Gastrocnemius medialis (tissue), 4 donors: ENCODE results near the gene SYT17.

ENCODE experiments used
- POLR2A ChIP-seq, 2 donors: fragments of 450-650 bp; IDR thresholded peaks; one replicate each; pipeline ENCODE4 v1.6.1; 2017; ENCODE audit warnings: antibody characterized with exemption in 2 of 2, mild to moderate bottlenecking in 2 of 2, moderate library complexity in 2 of 2
- TF ChIP-seq, protein P1 (sequence below), 5 experiments: fragments of 450-650 bp in 3 of 5; fragments of 200-600 bp in 2 of 5; sonication (generic) in 2 of 5; IDR thresholded peaks in 4 of 5; conservative IDR thresholded peaks in 1 of 5; 1 replicate in 4 of 5; 2 replicates in 1 of 5; pipeline ENCODE4 v1.5.1; 2016 to 2019; ENCODE audit warnings: antibody characterized with exemption in 5 of 5, mild to moderate bottlenecking in 3 of 5, moderate library complexity in 3 of 5

DNA sequence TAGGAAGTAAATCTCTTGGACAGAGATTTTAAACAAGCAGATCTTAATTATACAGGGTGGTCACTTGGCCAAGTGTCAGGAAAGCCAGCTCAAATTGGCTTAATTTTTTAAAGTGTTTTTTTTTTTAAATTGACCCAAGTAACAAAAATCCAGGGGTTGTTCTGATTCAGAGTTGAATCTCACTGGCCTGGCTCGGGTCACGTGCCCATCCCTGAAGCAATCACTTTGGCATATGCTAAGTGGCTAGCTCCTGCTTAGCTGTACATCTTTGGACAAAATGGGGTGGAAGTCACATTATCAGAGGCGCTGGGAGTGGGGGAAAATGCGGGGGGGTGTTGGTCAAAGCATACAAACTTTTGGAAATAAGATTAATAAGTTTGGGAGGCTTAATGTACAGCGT, 141.1 kb downstream of the SYT17 start:
- TF ChIP-seq, protein P1, sequence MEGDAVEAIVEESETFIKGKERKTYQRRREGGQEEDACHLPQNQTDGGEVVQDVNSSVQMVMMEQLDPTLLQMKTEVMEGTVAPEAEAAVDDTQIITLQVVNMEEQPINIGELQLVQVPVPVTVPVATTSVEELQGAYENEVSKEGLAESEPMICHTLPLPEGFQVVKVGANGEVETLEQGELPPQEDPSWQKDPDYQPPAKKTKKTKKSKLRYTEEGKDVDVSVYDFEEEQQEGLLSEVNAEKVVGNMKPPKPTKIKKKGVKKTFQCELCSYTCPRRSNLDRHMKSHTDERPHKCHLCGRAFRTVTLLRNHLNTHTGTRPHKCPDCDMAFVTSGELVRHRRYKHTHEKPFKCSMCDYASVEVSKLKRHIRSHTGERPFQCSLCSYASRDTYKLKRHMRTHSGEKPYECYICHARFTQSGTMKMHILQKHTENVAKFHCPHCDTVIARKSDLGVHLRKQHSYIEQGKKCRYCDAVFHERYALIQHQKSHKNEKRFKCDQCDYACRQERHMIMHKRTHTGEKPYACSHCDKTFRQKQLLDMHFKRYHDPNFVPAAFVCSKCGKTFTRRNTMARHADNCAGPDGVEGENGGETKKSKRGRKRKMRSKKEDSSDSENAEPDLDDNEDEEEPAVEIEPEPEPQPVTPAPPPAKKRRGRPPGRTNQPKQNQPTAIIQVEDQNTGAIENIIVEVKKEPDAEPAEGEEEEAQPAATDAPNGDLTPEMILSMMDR (IDR thresholded peaks at IDR 0.05 in 4 of 5, conservative IDR thresholded peaks at IDR 0.05 in 1 of 5), result no peak
- TF ChIP-seq POLR2A (IDR thresholded peaks at IDR 0.05), result no peak
